GM19468 (cell line): ENCODE measurements around the gene LIM2.

ENCODE experiments used
- ATAC-seq: cut with Tn5 transposase; IDR thresholded peaks from one replicate; pipeline ENCODE4 v1.9.1; 2021; ENCODE audit warnings: mild to moderate bottlenecking, moderate library complexity, moderate number of reproducible peaks; ENCODE audit not compliant: unreplicated experiment; ENCODE audit errors: extremely low read depth

Gene LIM2

GRCh38 chr19:51341976-51342580 lies 45.7 kb downstream of the LIM2 start, which contains the start of gene VSIG10L:
Gene VSIG10L, minus strand, starts transcription at chr19:51342139. Its CDS starts 15 bp downstream, at chr19:51342124.
- ATAC-seq, result no peak

GRCh38 chr19:51341066-51341465 lies 46.7 kb downstream of the LIM2 start:
- ATAC-seq, result no peak

DNA sequence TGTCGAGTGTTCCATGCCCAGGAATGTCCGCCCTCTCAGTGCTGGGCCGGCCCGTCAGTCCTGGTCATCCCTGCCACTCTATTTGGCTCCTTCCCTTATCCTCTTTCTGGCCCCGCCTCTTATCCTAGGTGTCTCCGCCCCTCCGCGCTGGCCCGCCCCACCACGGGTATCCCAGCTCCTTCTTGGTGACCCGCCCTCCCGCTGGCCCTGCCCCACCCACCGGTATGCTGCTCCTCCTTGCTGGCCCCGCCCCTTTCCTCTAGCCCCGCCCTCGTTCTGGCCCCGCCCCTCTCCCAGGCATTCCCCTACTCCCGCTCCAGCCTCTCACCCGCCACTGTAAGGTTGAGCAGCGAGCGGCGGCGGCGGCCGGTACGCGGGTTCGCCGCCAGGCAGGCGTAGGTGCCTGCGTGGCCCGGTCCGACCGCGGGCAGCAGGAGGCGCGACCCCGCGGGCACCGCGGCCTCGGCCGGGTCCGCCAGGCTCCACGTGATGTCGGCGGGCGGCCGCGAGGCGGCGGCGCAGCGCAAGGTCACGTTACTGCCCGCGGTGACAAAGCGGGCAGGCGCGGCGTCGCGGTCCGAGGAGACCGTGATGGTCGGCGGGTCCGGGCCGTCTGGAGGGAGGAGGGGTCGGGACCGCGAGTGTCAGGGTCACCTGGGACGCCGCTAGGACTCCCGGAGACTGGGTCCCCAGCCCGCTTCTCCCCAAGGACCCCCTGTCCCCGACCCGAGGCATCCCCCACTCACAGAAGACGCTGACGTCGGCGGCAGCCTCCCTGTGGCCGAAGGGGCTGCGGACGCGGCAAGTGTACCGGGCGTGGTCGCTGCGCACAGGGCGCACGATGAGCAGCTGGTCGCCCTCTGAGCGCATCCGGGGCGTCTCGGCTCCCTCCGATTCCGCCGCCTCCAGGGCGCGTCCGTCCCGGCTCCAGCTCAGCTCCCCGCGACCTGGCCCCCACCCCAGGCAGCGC lies 47.8 kb downstream of the LIM2 start:
- no peak for ATAC-seq

GRCh38 chr19:51339313-51339686 lies 48.5 kb downstream of the LIM2 start:
- ATAC-seq, result no peak

- ATAC-seq, result peak; percentile 57
Observed at GRCh38 chr19:51338563-51339312, 49.0 kb downstream of the LIM2 start.

DNA sequence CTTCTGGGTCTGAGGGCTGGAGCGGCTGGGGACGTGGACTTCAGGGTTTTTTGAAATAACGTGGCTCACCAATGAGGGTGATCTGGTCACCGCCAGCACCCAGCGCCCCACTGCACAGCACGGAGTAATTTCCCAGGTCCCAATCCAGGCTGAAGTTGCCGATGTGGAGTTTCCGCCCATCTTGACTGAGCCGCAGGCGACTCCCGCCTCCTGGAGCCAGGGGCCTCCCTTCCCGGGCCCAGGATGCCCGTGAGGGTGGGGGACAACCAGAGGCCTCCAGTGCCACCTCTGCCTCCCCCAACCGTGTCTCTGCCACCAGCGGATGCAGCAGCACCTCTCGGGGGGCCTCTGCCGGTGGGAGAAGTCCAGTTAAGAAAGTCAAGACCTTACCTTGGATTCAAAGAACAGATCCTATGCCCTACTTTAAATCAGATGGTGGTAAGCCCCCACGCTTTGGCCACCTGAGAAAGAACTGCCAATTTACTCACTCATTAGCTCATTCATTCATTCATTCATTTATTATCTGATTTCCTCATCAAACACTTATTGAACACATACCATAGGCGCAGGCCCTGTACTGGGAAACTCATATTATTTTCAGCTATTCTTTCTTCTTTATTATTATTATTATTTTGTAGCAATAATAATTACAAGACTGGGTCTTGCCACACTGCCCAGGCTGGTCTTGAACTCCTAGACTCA lies 49.8 kb downstream of the LIM2 start:
- ATAC-seq, result no peak

GRCh38 chr19:51337141-51337860 lies 50.5 kb downstream of the LIM2 start:
- no peak for ATAC-seq

DNA sequence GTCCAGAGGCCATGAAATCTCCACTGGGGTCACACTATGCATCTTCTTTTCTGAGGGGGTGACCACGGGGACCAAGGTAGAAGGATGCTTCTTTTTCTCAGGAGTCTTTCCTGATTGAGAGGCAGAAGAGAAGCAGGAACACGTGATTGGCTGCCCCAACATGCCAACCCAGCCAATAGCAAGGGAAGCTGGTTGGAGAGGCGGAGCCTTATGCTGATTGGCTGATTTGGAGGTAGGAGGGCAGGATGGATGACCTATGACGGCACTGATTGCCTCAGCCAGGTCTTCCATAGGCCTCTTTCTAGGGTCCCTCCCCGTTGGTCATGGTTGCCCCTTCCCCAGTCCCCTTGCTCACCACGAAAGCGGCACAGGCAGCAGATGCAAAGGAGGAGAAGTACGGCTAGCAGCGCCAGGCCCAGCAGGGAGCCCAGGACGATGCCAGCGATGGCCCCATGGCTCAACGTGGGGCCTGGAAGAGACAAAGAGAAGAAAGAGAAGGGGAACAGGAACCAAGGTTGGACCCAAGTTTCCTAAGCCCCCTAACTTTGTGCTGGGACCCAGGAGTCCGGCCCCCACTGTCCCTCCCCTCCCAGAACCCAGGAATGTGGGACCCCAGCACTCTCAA lies 53.8 kb downstream of the LIM2 start:
- ATAC-seq, result no peak

DNA sequence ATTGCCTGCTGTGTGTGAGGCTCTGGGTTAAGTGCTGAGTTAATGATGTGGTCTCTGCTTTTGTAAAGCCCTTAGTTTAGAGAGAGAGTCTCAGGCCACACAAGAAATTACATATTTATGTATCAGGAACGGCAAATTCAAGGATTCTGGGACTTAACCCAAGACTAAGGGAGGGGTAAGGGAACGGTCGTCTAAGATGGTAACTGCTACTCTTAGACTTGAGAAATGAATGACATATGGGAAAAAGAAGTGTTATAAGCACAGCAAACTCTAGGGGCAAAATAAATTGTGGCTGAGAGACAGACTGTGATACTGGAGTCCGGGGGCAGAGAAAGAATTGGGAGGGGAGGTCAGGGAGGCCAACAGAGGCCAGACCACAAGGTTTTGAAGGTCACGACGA lies 56.1 kb downstream of the LIM2 start:
- no peak for ATAC-seq

DNA sequence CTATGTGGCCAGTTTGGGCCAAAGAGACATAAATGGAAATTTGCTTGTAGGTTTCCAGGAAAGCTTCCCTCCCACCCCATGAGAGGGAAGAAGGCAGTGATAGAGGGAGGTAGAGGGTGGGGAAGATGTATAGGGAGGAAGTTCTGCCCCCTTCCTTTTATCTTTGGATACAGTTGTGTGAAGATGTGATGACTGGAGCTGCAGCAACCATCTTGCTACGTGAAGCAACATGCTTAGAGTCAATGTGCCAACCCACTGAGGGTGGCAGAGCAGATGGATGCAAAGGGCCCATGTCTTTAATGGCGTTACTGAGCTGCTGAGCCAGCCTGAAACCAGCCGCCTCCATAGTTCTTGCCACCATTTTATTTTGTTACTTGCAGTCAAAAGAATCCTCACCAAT lies 56.6 kb downstream of the LIM2 start:
- no peak for ATAC-seq

GRCh38 chr19:51330366-51330765 lies 57.4 kb downstream of the LIM2 start:
- ATAC-seq, result no peak
